GM12878 (cell line): Measurements from ENCODE around the gene DYNC2H1. TPM values are rescaled to one million over a fixed set of nuclear protein-coding genes. Genes with fewer than 3 reads are reported as not detected.

Experiments
- polyA plus RNA-seq, 11 experiments: library from polyadenylated mRNA; depleted of rRNA in 4 of 11; unstranded in 6 of 11; stranded (reverse) in 5 of 11; fragments of >200 nt; fragmentation: Nextera tagmentation in 4 of 11; fragmentation: Illumina TruSeq in 1 of 11; extraction: Ambion mirVana in 4 of 11; extraction: Trizol in 1 of 11; gene quantifications; 1 replicate in 1 of 11; 2 replicates in 10 of 11; pipeline versions ENCODE4 v1.2.1 to v1.2.3, GENCODE V29; 2011 to 2016; ENCODE audit warnings: inconsistent platforms in 2 of 11, missing spikeins in 2 of 11, low read depth in 1 of 11
- small RNA-seq: library from RNA; depleted of rRNA; stranded (forward); fragments of <200 nt; gene quantifications from one replicate; pipeline ENCODE3, GENCODE V24; 2014
- total RNA-seq, 4 experiments: library from RNA; depleted of rRNA in 3 of 4; stranded (reverse); fragments of >200 nt in 3 of 4; fragmentation: Illumina TruSeq in 1 of 4; extraction: Trizol in 1 of 4; gene quantifications; 2 replicates each; pipeline versions ENCODE4 v1.2.1 to v1.2.3, GENCODE V29; 2013 to 2021

Gene DYNC2H1
- total and polyA plus RNA-seq, 10 of the 15 experiments (the other 5 are each of a cell fraction or from before 2014, with no cell fraction given) = 0.12 to 3.9 (median 0.23) TPM; not detected in 2

Small RNA genes within 50 kb of the gene (small RNA-seq; reads per million reads assigned to genes)
- not detected for gene AP003461.1

Other genes starting within 250 kb of the DYNC2H1 start
- not detected in 2 replicates for gene MMP12, start 234.4 kb upstream of the DYNC2H1 start, total RNA-seq (2014; rRNA removed)
- gene MMP12, start 234.4 kb upstream of the DYNC2H1 start, total RNA-seq (2014; rRNA removed; fragmentation: Illumina TruSeq; extraction: Trizol) = not detected in 2 replicates
- not detected in 2 replicates for gene MMP12, start 234.4 kb upstream of the DYNC2H1 start, total RNA-seq (2021)
- 0.06 and 0.14 TPM in 2 replicates for gene MMP12, start 234.4 kb upstream of the DYNC2H1 start, polyA plus RNA-seq (2011; rRNA removed)
- not detected in 2 replicates for gene MMP12, start 234.4 kb upstream of the DYNC2H1 start, polyA plus RNA-seq (2014; fragmentation: Illumina TruSeq; extraction: Trizol)
- gene MMP12, start 234.4 kb upstream of the DYNC2H1 start, polyA plus RNA-seq (2014; fragmentation: Nextera tagmentation; extraction: Ambion mirVana) = not detected
- gene MMP12, start 234.4 kb upstream of the DYNC2H1 start, polyA plus RNA-seq (2014; rRNA removed) = not detected in 2 replicates
- not detected for gene MMP12, start 234.4 kb upstream of the DYNC2H1 start, polyA plus RNA-seq (2016; fragmentation: Nextera tagmentation; extraction: Ambion mirVana)
- not detected in 2 replicates for gene MMP13, start 153.7 kb upstream of the DYNC2H1 start, total RNA-seq (2014; rRNA removed)
- gene MMP13, start 153.7 kb upstream of the DYNC2H1 start, total RNA-seq (2014; rRNA removed; fragmentation: Illumina TruSeq; extraction: Trizol) = not detected in 2 replicates
- gene MMP13, start 153.7 kb upstream of the DYNC2H1 start, total RNA-seq (2021) = not detected in 2 replicates
- 0.05 TPM in 1 of 2 replicates, not detected in the other for gene MMP13, start 153.7 kb upstream of the DYNC2H1 start, polyA plus RNA-seq (2011; rRNA removed)
- not detected in 2 replicates for gene MMP13, start 153.7 kb upstream of the DYNC2H1 start, polyA plus RNA-seq (2014; fragmentation: Illumina TruSeq; extraction: Trizol)
- gene MMP13, start 153.7 kb upstream of the DYNC2H1 start, polyA plus RNA-seq (2014; fragmentation: Nextera tagmentation; extraction: Ambion mirVana) = not detected
- gene MMP13, start 153.7 kb upstream of the DYNC2H1 start, polyA plus RNA-seq (2014; rRNA removed) = not detected in 2 replicates
- not detected for gene MMP13, start 153.7 kb upstream of the DYNC2H1 start, polyA plus RNA-seq (2016; fragmentation: Nextera tagmentation; extraction: Ambion mirVana)
- gene DCUN1D5, start 17.3 kb upstream of the DYNC2H1 start, total RNA-seq (2014; rRNA removed) = 70.0 and 76.2 TPM in 2 replicates
- gene DCUN1D5, start 17.3 kb upstream of the DYNC2H1 start, total RNA-seq (2014; rRNA removed; fragmentation: Illumina TruSeq; extraction: Trizol) = 55.2 and 55.3 TPM in 2 replicates
- 43.4 and 47.5 TPM in 2 replicates for gene DCUN1D5, start 17.3 kb upstream of the DYNC2H1 start, total RNA-seq (2021)
- 65.9 and 106 TPM in 2 replicates for gene DCUN1D5, start 17.3 kb upstream of the DYNC2H1 start, polyA plus RNA-seq (2011; rRNA removed)
- gene DCUN1D5, start 17.3 kb upstream of the DYNC2H1 start, polyA plus RNA-seq (2014; fragmentation: Illumina TruSeq; extraction: Trizol) = 37.5 and 42.0 TPM in 2 replicates
- 10 to 100 TPM; 20.4 to 42.8 TPM for gene DCUN1D5, start 17.3 kb upstream of the DYNC2H1 start, polyA plus RNA-seq (2014; fragmentation: Nextera tagmentation; extraction: Ambion mirVana)
- 70.5 and 74.6 TPM in 2 replicates for gene DCUN1D5, start 17.3 kb upstream of the DYNC2H1 start, polyA plus RNA-seq (2014; rRNA removed)
- gene DCUN1D5, start 17.3 kb upstream of the DYNC2H1 start, polyA plus RNA-seq (2016; fragmentation: Nextera tagmentation; extraction: Ambion mirVana) = 10 to 100 TPM; 82.3 to 87.0 TPM